PC-9 (cell line): ENCODE data around the gene PSME1. TPM values are rescaled to one million over a fixed set of nuclear protein-coding genes. Genes with fewer than 3 reads are reported as not detected.

Source experiments
- BruUV-seq: library from RNA; stranded (reverse); fragments of 400-500 nt; replicated peaks from 2 replicates; lab custom pipeline; 2021; lab: Mats Ljungman, UMichigan
- CTCF ChIA-PET: fragments of 300-600 bp; sonication (Branson Sonifier 250); formaldehyde crosslinking; loops from one replicate; lab custom pipeline; 2022; ENCODE audit warnings: antibody characterized with exemption; lab: Charles Lee
- POLR2A ChIA-PET: fragments of 300-600 bp; sonication (Branson Sonifier 250); formaldehyde crosslinking; loops from one replicate; lab custom pipeline; 2022; ENCODE audit warnings: antibody characterized with exemption; ENCODE audit not compliant: unreplicated experiment; lab: Charles Lee
- DNase-seq, 2 experiments: peaks; one replicate each; pipeline versions ENCODE4 v3.0.0 to v3.0.0-alpha.2; 2015 to 2022; ENCODE audit warnings: mixed read lengths in 1 of 2
- H2AFZ ChIP-seq: fragments of 200-600 bp; sonication (generic); 2 replicates; pipeline ENCODE4 v1.8.1; 2017; ENCODE audit warnings: antibody characterized with exemption
- H3F3A ChIP-seq: fragments of 200-600 bp; sonication (generic); 2 replicates; pipeline ENCODE4 v1.8.1; 2017; ENCODE audit warnings: antibody characterized with exemption, mild to moderate bottlenecking, low read depth; ENCODE audit not compliant: insufficient read depth
- H3K27ac ChIP-seq: fragments of 200-600 bp; sonication (generic); 2 replicates; pipeline ENCODE4 v1.6.1; 2016; ENCODE audit warnings: mixed run types
- H3K27me3 ChIP-seq: fragments of 200-600 bp; sonication (generic); 2 replicates; pipeline ENCODE4 v1.6.1; 2016; ENCODE audit warnings: low read depth, mixed run types; ENCODE audit not compliant: insufficient read depth
- H3K36me3 ChIP-seq: fragments of 200-600 bp; sonication (generic); 2 replicates; pipeline ENCODE4 v1.6.1; 2016; ENCODE audit warnings: low read depth, mixed run types
- H3K4me1 ChIP-seq: fragments of 200-600 bp; sonication (generic); replicated peaks from 2 replicates; pipeline ENCODE4 v1.6.1; 2016; ENCODE audit warnings: mixed run types; ENCODE audit not compliant: insufficient read depth
- H3K4me2 ChIP-seq: fragments of 200-600 bp; sonication (generic); 2 replicates; pipeline ENCODE4 v1.6.1; 2017; ENCODE audit warnings: mixed run types
- H3K4me3 ChIP-seq: fragments of 200-600 bp; sonication (generic); 2 replicates; pipeline ENCODE4 v1.6.1; 2016; ENCODE audit warnings: mixed run types
- H3K79me2 ChIP-seq: fragments of 200-600 bp; sonication (generic); 2 replicates; pipeline ENCODE4 v1.6.1; 2017; ENCODE audit warnings: low read depth, mixed run types
- H3K9me2 ChIP-seq: fragments of 200-600 bp; sonication (generic); 2 replicates; pipeline ENCODE4 v1.8.1; 2017; ENCODE audit warnings: mild to moderate bottlenecking; ENCODE audit not compliant: insufficient read depth
- H3K9me3 ChIP-seq: fragments of 200-600 bp; sonication (generic); 2 replicates; pipeline ENCODE4 v1.8.1; 2016; ENCODE audit warnings: low read depth; ENCODE audit not compliant: insufficient read depth
- H4K20me1 ChIP-seq: fragments of 200-600 bp; sonication (generic); 2 replicates; pipeline ENCODE4 v1.8.1; 2017; ENCODE audit not compliant: insufficient read depth
- CTCF ChIP-seq: fragments of 200-600 bp; sonication (generic); conservative IDR thresholded peaks from 2 replicates; pipeline ENCODE4 v1.6.1; 2017; ENCODE audit warnings: mixed run types, antibody characterized with exemption, mild to moderate bottlenecking, moderate library complexity
- EZH2 ChIP-seq: fragments of 200-600 bp; sonication (generic); IDR thresholded peaks from 2 replicates; pipeline ENCODE4 v1.8.0; 2017; ENCODE audit warnings: antibody characterized with exemption, low read depth
- intact Hi-C: fragments of 100-400 bp; cut with micrococcal nuclease; formaldehyde crosslinking; loops from one replicate; pipeline ENCODE4 v1.10.0; 2022; ENCODE audit not compliant: unreplicated experiment
- total RNA-seq: library from RNA; stranded (reverse); gene quantifications from 2 replicates; pipeline ENCODE4 v1.2.3, GENCODE V29; 2021

Gene PSME1
- total RNA-seq, 1 experiment from 2014 or later, result 174 TPM

DNA sequence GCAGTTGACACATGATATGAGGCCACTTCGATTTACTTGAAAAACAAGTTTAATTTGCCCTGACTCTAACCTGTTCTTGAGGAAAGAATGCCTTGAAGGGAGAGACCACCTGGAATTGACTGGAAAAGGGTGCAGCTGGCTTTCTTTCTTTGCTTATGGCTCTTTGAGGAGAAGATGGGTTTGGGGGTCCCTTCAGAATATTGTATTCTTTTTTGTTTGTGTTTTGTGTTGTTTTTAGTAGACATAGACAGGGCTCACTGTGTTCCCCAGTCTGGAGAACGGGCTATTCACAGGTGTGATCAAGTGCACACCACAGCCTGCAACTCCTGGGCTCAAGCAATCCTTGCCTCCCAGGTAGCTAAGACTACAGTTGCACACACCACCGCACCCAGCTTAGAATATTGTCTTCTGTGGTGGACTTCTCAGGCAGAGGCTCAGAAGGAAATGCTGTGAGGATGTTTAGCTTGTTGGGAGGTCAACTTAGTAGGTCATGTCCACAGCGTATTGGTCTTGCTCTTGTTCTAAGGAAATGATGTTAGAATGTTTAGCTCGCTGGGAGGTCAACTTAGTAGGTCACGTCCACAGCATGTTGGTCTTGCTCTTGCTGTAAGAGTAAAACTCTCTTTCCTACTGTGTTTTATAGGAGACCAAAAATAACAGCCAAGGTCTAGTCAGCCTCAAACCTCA is 19.7 kb upstream of the PSME1 start:
- Histone ChIP-seq H3K79me2 (peaks cover 13% of the 10 kb centered on the region), H3K27me3 (no peaks in the 10 kb centered on the region), H3F3A (peaks cover 12% of the 10 kb centered on the region; the same call in 1 of the 2 replicates), H4K20me1 (no peaks in the 10 kb centered on the region), H3K27ac (no peak overlapping the region), H3K9me2 (no peaks in the 10 kb centered on the region), H3K4me1 (peaks cover 11% of the 10 kb centered on the region), H3K4me3 (peak overlapping the region; percentile 69), H3K4me2 (peak overlapping the region; percentile 97), H2AFZ (no peak overlapping the region), H3K36me3 (peaks cover 8% of the 10 kb centered on the region; the same call in 1 of the 2 replicates), H3K9me3 (no peaks in the 10 kb centered on the region)
- no TSS peak for BruUV-seq
- intact Hi-C loops, result no loop called here
- POLR2A ChIA-PET, result no interaction called here
- DNase-seq, result no peak
- TF ChIP-seq EZH2 (no peak), CTCF (no peak)
- CTCF ChIA-PET, result interaction anchor here (0.7 kb wide), 1 partner anchor 21 kb away, joined by 3 read pairs; no protein-coding TSS in a partner anchor

- H4K20me1 ChIP-seq, result no peaks in the 10 kb centered on the region
- H3K27me3 ChIP-seq, result no peaks in the 10 kb centered on the region
- no peak for DNase-seq
- H3K27ac ChIP-seq, result no peak overlapping the region
- no peaks in the 10 kb centered on the region for H3K9me2 ChIP-seq
- no peaks in the 10 kb centered on the region for H3K9me3 ChIP-seq
- no TSS peak for BruUV-seq
- peaks cover 11% of the 10 kb centered on the region for H3K4me1 ChIP-seq
- H3K4me3 ChIP-seq, result no peak overlapping the region
- peaks cover 13% of the 10 kb centered on the region for H3K79me2 ChIP-seq
- H2AFZ ChIP-seq, result no peak overlapping the region
- CTCF ChIA-PET, result interaction anchor here (0.5 kb wide), 1 partner anchor 506 kb away, joined by 14 read pairs; no protein-coding TSS in a partner anchor
- intact Hi-C loops, result no loop called here
- peaks cover 12% of the 10 kb centered on the region; the same call in 1 of the 2 replicates for H3F3A ChIP-seq
- peaks cover 8% of the 10 kb centered on the region; the same call in 1 of the 2 replicates for H3K36me3 ChIP-seq
- POLR2A ChIA-PET, result no interaction called here
- no peak overlapping the region for H3K4me2 ChIP-seq
- TF ChIP-seq CTCF (no peak), EZH2 (no peak)
These were observed 18.8 kb upstream of the PSME1 start for GRCh38 chr14:24117179-24117578.

DNA sequence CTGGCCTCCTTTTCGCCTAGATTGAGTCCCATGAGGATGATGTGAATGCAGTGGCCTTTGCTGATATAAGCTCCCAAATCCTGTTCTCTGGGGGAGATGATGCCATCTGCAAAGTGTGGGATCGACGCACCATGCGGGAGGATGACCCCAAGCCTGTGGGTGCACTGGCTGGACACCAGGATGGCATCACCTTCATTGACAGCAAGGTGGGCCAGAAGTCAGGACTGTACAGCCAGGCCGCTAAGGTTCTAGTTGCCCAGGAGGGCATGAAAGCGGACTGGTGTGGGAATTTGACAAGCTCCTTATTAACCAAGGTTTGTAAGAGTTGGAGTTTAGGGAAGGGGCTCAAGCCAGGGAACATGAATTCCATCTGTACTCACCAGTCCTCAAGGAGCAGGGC is 16.3 kb upstream of the PSME1 start:
- Histone ChIP-seq H4K20me1 (no peaks in the 10 kb centered on the region), H3K36me3 (peaks cover 8% of the 10 kb centered on the region; the same call in 1 of the 2 replicates)

More for the DNA sequence above, 16.3 kb upstream of the PSME1 start:
- no peaks in the 10 kb centered on the region for H3F3A ChIP-seq
- no peak for TF ChIP-seq EZH2
- no peak for TF ChIP-seq CTCF
- no peaks in the 10 kb centered on the region for H3K27me3 ChIP-seq
- H2AFZ ChIP-seq, result no peak overlapping the region
- CTCF ChIA-PET, result no interaction called here
- H3K79me2 ChIP-seq, result peaks cover 13% of the 10 kb centered on the region
- intact Hi-C loops, result no loop called here
- no peak for DNase-seq
- POLR2A ChIA-PET, result no interaction called here
- no peaks in the 10 kb centered on the region for H3K9me2 ChIP-seq
- H3K4me3 ChIP-seq, result no peak overlapping the region
- H3K9me3 ChIP-seq, result no peaks in the 10 kb centered on the region
- no peak overlapping the region for H3K4me2 ChIP-seq
- H3K4me1 ChIP-seq, result peaks cover 11% of the 10 kb centered on the region
- BruUV-seq, result no TSS peak
- H3K27ac ChIP-seq, result no peak overlapping the region
